NCI-H128 (cell line): ENCODE data around the gene HBG2.
"Not testable (repeated sequence)": the region's sequence is repeated elsewhere in the genome, so short reads cannot be mapped to it uniquely, and the experiment has no call there.

ENCODE experiments used
- DNase-seq: peaks from one replicate; lab custom pipeline; 2025; ENCODE audit not compliant: unreplicated experiment; lab: John Stamatoyannopoulos, UW

Gene HBG2

DNA sequence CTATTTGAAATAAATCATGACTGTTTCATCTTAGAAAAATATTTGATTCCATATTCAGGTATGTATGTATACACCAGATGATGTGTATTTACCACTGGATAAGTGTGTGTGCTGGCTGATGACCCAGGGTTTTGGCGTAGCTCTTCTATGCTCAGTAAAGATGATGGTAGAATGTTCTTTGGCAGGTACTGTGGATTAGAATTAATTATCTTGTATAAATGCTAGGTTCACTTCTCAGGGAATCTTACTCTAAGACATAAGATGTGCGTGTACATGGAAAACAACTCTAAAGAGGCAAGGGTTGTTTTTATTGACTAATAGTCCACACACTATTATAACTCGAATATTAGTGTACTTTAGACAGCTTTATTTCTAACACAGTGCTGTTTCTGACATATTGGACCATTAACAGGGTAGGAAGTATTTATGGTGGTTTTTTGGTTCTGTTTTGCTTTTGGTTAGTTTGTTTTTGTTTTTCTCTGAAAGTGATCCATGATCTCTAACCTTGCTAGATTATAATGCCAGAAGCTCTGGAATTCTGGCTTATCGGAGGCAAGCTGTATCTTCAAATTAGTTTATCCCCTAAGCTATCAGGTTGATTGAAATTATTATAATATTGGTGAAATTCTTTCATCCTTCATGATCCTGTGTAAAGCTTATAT lies 3.9 kb downstream of the HBG2 start:
- no peak for DNase-seq

DNA sequence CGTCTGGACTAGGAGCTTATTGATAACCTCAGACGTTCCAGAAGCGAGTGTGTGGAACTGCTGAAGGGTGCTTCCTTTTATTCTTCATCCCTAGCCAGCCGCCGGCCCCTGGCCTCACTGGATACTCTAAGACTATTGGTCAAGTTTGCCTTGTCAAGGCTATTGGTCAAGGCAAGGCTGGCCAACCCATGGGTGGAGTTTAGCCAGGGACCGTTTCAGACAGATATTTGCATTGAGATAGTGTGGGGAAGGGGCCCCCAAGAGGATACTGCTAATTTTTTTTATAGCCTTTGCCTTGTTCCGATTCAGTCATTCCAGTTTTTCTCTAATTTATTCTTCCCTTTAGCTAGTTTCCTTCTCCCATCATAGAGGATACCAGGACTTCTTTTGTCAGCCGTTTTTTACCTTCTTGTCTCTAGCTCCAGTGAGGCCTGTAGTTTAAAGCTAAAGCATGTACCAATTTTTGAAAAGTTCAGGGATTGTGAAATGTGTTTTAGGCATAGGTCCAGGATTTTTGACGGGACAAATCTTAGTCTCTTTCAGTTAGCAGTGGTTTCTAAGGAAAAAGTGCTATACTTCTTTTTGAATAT lies 4.7 kb downstream of the HBG2 start, which contains the start of gene HBG1:
Gene HBG1, minus strand, starts transcription at position 51 of the 590 bp plus-strand sequence. CDS start 53 bp downstream, outside the sequence.
- DNase-seq, result not testable (repeated sequence)

DNA sequence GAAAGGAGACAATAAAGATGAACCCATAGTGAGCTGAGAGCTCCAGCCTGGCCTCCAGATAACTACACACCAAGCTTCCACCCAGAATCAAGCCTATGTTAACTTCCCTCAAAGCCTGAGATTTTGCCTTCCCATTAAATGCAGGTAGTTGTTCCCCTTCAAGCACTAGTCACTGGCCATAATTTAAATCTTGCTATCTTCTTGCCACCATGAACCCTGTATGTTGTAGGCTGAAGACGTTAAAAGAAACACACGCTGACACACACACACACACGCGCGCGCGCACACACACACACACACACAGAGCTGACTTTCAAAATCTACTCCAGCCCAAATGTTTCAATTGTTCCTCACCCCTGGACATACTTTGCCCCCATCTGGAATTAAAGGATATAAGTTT lies 6.1 kb downstream of the HBG2 start:
- DNase-seq, result not testable (repeated sequence)

DNA sequence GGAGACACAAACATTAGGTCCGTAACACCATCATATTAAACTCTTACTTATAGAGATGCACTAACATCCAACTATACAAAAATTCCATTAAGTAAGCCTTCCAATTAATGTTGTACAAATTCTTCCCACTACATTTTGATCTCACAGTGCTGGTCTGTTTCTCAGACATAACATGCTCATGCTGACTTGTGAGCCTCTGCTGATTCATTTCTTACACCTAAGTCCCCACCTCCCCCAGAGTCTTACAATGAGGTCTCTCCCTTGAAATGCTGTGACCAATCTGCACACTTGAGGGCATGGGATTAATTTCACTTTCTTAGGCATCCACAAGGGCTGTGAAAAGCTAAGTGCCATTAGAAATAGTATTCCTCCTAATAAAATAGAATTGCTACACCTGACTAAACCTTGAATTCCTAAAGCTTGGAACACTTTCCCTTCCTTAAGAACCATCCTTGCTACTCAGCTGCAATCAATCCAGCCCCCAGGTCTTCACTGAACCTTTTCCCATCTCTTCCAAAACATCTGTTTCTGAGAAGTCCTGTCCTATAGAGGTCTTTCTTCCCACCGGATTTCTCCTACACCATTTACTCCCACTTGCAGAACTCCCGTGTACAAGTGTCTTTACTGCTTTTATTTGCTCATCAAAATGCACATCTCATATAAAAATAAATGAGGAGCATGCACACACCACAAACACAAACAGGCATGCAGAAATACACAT lies 6.9 kb downstream of the HBG2 start:
- no peak for DNase-seq

DNA sequence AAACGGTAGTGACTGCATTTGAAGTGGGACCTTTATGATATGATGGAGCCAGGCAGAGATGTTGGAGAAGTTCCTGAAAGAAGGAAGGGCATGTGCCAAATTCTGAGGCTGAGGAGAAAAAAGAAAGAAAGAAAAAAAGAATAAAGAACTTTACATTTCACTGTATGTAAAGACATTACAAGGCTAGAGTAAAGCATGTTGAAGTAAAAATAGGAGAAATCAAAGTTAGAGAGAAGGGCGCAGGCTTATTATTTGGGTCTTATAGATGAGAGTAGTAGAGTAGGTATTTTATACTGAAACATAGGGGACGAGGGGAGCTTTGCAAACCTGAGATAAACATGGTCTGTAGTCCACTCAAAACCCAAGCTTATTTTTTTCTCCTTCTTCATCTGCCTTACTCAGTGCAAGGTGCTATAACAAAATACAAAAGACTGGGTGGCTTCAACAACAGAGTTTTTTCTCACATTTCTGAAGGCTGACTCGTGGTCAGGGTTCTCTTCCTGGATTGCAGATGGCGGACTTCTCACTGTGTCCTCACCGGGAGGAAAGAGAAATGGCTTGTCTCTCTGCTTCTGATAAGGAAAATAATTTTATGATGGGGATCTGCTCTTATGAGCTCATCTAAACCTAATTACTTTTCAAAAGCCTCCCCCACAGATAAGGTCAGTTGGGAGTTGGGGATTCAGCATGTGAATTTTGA lies 7.7 kb downstream of the HBG2 start:
- DNase-seq, result no peak

GRCh38 chr11:5245155-5245554 lies 9.4 kb downstream of the HBG2 start:
- no peak for DNase-seq

- DNase-seq, result no peak
These were observed 10.8 kb downstream of the HBG2 start for GRCh38 chr11:5243816-5244180.

- no peak for DNase-seq
These were observed 11.4 kb downstream of the HBG2 start for GRCh38 chr11:5242933-5243815.

DNA sequence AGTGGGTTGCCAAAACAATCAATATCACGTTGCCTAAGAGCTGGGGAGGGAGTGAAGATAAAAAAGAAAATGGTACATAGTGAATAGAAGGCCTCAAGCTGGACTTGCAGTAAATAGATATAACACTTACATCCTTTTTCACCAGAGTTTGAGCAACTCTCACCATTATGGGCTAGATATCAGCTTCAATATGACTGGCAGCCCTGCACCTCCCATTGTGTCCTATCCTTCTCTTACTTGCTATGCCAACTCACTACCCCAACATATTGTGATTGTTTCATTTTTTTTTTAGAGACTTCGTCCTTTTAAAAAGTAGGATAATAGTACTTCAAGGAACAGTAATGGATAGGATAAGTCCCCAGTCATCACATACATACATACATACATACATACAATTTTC lies 12.4 kb downstream of the HBG2 start:
- DNase-seq, result no peak

DNA sequence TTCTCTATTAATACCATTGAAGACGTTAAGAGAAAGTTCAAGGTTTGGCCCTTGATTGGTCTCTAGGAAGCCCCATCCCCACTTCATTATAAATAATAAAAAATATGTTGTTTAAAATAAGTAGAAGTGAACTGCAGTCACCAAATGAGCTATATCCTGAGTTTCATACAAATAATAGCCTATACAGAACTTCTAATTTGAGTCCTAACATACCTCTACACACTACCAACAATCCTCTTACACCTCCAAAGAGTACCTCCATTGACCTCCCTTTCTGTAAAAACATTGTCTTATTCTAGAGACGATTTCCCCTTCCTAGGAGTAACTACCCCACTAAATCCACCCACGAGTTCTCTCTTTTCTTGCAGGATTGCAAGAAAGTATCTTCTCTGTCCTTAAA lies 13.1 kb downstream of the HBG2 start:
- DNase-seq, result no peak

DNA sequence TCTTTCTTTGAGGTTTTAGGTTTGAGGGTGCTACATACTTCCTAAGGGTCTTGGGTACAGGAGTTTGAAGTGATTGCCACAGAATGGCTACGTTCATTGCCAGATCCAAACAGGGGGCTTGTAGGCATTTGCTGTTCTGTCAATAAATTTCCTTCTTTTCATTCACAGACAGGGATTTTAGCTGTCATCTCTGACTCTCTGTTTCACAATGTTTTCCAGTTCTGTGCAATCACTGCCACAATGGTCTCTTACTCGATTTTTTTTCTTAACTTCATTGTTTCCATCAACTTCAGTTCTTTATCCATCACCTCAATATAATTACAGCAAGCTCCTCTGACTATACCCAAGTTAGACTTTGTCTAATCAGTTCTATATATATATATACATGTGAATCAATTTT lies 14.1 kb downstream of the HBG2 start:
- DNase-seq, result no peak

DNA sequence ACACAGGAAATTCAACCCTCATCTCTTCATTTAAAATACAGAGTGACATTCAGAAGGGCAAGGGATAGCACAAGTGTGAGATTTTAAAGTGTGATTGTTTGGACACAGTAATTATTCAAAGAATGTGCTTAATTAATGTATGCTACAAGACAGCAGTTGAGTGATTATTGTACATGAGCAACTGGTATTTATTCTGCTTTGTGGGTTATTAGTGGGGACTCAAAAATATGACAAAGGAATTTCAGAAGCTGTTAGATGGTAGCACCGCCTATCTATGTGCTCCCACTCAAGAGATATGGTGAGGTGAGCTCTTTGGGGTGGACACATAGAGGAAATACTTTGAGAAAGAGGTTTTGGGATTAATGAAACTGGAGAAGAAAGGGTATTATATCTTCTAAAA lies 14.5 kb downstream of the HBG2 start:
- no peak for DNase-seq

DNA sequence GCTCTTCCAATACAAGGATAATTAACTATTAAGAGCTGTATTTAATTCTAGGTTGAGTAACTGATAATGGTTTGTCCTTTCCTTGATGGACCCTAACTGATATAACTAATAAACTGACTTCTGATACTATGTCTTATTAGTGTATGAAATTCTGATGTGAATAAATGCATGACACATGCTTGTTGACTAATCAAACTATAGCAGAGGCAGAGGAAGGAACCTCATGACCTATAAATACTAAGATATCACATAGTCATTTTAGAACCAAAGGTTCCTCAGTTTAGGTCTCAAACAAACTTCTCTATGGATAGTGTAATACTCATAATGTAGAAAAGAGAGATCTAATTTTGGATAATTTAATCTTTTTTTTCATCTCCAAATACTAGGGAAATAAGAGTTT lies 15.5 kb downstream of the HBG2 start:
- DNase-seq, result no peak

GRCh38 chr11:5238486-5238885 lies 16.1 kb downstream of the HBG2 start:
- DNase-seq, result no peak

- DNase-seq, result no peak
These were observed 17.2 kb downstream of the HBG2 start for GRCh38 chr11:5237420-5237819.

- DNase-seq, result no peak
These were observed 19.1 kb downstream of the HBG2 start for GRCh38 chr11:5235364-5236095.

- no peak for DNase-seq
These were observed 20.2 kb downstream of the HBG2 start, which contains the start of gene HBD for GRCh38 chr11:5234381-5234834. TSS of gene HBD (minus strand) at chr11:5234483. CDS start at chr11:5234433, 50 bp downstream.

GRCh38 chr11:5233307-5233706 lies 21.3 kb downstream of the HBG2 start:
- no peak for DNase-seq

GRCh38 chr11:5232821-5233220 lies 21.8 kb downstream of the HBG2 start:
- no peak for DNase-seq

- DNase-seq, result no peak
These were observed 22.4 kb downstream of the HBG2 start for GRCh38 chr11:5232176-5232575.
